DND-41 (cell line): ENCODE results near the gene ABI3BP.

ENCODE experiments used
- CTCF ChIP-seq: IDR thresholded peaks from 2 replicates; pipeline ENCODE4 v1.5.1; 2012; ENCODE audit warnings: borderline replicate concordance, low read length, moderate library complexity, mild to moderate bottlenecking; ENCODE audit not compliant: poor library complexity, severe bottlenecking; ENCODE audit errors: extremely low read depth
- EZH2 ChIP-seq: IDR thresholded peaks from 3 replicates; pipeline ENCODE4 v1.6.1; 2012; ENCODE audit warnings: borderline replicate concordance, low read depth, mild to moderate bottlenecking, moderate library complexity, low read length, inconsistent platforms; ENCODE audit not compliant: severe bottlenecking

- TF ChIP-seq EZH2 (no peak), CTCF (no peak)
Observed at GRCh38 chr3:100992231-100993012, 799 bp downstream of the ABI3BP start.
